Endothelial cell of hepatic sinusoid (primary cell): Measurements from ENCODE around the gene NCK1.

ENCODE experiments used
- in situ Hi-C: cut with HindIII; loops from 2 replicates; pipeline ENCODE4 v1.10.0; 2017; ENCODE audit warnings: low sequenced_read_pairs

Gene NCK1

DNA sequence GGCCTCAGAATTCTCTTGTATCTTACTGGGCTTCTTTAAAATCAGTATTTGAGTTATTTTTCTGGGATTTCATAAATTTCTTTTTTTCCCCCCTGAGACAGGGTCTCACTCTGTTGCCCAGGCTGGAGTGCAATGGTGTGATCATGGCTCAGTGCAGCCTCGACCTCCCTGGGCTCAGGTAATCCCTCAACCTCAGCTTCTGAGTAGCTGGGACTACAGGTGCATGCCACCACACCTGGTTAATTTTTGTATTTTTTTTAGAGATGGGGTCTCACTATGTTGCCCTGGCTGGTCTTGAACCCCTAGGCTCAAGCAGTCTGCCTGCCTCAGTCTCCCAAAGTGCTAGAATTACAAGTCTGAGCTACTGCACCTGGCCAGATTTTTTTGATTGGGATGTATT, 43.5 kb downstream of the NCK1 start:
- in situ Hi-C loops: no loop called here

DNA sequence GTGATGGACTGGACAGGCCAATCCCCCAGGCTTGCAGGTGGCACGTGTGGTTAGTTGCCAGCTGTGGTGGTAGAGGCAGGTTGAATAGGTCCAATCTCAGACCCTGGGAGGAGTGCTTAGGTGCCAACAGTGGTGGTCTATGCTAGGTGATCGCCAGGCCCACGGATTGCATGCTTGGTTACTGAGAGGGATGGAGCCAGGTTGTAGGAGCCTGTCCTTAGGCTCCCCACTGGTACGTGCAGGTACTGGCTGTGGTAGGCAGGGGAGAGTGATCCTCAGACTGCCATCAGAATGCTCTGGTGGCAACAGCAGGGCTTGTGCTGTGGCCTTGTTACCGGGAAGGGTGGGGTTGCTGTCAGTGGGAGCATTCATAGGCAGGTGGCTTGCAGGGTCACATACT, 44.7 kb downstream of the NCK1 start:
- in situ Hi-C loops: no loop called here

DNA sequence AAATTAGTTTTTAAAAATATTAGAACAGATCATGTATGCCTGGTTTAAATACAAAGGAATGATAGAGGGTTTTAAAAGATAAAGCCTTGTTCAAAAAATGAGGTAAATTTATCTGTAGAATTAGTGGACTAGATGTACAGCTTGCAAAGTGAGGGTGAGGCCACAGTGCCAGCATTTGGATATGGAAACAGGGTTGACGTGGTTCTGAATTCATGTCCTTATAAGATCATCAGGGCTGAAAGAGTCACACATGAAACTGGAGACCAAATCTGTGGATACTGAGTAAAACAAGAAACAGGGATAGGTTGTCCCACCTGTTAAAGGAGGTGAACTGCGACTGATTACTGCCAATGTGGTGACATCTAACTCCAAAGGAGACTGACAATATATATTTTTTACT, 46.3 kb downstream of the NCK1 start:
- in situ Hi-C loops: no loop called here

DNA sequence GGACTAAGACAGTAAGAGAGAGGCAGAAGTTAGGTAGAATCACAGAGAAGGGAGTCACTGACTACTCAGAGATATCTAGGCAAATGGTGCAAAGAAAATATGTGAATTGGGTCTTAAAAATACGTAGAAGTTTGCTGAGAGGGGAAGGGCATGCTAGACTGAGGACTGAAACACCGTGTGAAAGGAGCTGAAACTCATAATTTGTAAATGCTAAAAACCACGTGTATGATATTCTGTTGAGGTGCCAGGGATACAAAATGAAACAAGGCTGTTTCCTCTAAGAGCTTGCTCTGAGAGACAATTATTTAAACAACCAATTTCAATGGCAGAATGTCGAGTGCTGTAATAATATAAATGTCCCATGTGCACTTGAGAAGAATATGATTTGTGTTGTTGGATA, 47.2 kb downstream of the NCK1 start:
- in situ Hi-C loops: no loop called here

DNA sequence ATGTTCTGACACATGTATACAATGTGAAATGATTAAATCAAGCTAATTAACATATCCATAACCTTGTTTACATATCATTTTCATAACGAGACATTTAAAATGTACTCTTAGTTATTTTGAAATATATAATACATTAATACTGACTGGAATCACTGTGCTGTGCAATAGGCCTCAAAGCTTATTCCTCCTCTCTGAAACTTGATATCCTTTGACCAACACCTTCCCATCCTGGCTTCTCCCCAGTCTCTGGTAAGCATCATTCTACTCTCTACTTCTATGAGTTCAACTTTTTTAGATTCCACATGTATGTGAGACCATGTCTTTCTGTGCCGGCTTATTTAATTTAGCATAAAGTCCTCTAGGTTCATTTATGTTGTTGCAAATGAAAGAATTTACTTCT, 48.7 kb downstream of the NCK1 start:
- in situ Hi-C loops: loop anchor here (5.0 kb wide), 1 partner anchor 67 kb away; no protein-coding TSS in a partner anchor

DNA sequence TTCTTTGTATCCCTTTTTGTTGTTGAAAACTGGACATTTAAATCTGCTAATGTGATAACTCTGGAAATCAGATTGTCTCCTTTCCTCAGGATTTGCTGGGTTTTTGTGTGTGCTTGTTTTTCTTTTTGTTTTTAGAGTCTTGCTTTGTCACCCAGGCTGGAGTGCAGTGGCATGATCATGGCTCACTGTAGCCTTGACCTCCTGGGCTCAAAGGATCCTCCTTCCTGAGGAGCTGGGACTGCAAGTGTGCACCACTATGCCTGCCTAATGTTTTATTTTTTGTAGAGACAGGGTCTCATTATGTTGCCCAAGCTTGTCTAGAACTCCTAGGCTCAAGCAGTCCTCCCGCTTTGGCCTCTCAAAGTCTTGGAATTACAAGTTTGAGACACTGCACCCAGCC, 51.2 kb downstream of the NCK1 start:
- in situ Hi-C loops: loop anchor here (5.0 kb wide), 1 partner anchor 64 kb away; no protein-coding TSS in a partner anchor

DNA sequence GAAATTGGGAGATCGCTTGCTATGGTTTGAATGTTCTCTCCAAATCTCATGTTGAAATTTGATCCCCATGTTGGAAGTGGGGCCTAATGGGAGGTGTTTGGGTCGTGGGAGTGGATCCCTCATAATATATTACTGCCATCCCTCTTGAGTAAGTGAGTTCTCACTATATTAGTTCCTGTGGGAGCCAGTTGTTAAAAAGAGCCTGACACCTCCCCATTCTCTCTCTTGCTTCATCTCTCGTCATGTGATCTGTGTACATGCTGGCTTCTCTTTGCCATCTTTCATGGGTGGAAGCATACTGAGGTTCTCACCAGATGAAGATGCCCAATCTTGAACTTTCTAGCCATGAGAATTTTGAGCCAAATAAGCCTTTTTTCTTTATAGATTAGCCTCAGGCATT, 52.7 kb downstream of the NCK1 start:
- in situ Hi-C loops: loop anchor here (5.0 kb wide), 1 partner anchor 63 kb away; no protein-coding TSS in a partner anchor

DNA sequence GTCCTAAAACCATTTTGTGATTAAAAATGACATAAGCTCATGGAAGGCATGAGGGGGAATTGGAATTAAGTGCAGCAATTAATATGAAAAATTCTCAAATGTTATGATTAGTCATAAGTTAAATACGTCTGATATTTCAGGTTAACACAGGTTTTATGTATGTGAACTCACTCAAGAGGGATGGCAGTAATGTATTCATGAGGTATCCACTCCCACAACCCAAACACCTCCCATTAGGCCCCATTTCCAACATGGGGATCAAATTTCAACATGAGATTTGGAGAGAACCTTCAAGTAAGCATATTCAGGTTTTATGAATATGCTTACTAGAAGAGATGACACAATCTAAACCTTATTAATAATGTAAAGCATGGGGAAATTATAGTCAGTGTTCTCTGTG, 54.2 kb downstream of the NCK1 start:
- in situ Hi-C loops: no loop called here

DNA sequence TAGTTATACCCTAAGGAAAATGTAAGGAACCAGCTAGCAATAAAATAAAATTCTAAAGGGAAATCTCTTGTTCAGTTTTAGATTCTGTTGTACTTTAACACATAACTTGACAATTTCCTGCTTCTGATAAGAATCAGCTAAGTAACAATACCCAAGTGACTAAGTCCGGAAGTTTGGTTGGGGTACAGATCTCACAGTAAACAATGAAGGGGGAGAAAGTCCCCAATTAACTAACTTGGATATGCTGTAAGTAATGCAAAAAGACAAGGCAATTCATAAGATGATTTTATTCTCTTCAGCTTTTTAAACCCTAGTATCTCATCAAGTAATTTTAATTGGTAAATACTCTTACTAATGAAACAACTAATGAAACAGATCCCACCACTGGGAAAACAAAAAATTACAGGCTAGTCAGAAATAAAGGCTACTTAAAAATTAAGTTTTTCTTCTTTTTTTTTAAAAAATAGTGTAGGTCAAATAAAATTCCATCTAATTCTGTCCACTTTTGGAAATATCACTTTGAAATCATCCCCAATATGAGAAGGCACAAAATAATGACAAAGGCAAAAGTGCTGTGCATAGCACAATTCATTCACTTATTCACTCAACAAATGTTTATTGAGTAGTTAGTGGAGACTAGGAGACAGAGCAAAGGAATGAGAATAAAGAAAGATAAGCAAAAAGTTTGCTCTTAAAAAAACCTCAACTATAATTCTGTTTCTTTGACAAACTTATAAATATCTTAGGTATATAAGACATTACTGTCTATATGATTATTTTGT, 58.0 kb downstream of the NCK1 start:
- in situ Hi-C loops: no loop called here

DNA sequence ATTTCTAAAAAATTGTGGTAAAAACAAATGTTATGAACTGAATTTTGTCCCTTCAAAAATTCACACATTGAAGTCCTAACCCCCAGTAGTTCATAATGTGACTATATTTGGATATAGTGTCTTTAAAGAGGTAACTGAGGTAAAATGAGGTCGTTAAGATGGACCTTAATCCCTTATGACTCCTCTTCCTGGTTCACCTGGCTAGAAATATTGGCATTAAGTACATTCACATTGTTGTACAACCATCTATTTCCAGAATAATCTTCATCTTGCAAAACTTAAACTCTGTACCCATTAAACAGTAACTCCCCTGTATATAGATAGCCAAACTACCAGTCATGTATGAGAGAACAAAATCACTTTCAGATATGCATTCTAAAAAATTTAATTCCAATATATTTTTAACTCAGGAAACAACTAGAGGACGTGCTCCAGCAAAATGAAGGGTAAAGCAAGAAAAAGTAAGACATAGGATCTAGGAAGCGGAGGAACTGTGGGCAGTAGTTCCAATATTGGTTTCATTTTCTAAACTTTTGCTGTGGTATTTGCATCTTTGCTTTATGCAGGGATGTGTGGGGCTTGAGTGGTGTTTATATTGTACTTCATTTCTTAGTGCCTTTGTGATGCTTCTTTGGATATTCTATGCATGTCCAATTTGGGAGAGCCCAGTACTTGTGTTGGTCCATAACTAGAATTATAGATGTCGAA, 59.0 kb downstream of the NCK1 start:
- in situ Hi-C loops: no loop called here

DNA sequence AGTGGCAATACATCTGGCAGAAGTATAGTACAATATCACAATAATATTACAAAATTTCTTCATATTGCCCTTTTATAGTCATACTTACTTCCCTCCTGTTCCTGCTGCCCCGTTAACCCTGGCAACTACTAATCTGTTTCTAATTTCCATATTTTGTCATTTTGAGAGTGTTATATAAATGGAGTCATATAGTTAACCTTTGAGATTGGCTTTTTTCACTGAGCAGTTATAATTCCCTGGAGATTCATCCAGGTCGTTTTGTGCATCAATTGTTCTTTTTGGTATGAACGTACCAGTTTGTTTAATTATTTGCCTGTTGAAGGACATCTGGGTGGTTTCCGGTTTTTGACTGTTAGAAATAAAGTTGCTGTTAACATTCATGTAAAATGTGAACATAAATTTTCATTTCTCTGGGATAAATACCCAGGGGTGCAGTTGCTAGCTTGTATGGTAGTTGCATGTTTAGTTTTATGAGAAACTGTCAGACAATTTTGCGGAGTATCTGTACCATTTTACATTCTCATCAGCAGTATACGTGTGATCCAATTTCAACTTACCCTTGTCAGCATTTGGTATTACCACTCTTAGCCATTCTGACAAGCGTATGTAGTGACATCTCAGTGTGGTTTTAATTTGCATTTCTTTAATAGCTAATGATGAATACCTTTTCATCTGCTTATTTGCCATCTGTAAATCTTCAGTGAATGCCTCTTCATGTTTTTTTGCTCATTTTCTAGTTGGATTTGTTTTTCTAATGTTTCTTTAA, 63.6 kb downstream of the NCK1 start:
- in situ Hi-C loops: no loop called here

DNA sequence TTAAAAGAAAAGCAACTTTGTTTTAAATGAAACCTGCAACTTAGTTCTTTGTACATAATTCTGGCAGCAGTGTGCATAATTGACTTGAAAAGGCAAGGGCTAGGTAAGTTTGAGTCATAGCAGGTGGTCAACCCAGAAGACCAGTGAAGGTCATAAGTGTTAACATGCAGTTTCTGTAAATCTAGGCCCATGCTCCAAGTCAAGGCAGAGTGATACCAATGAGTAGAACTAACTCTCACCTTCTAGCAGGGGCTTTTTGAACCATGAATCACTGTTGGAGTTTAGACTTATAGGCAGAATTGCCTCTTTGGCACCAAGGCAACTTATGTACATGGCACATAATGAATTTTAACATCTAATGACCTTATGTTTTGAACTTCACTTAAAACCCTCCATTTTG, 66.2 kb downstream of the NCK1 start:
- in situ Hi-C loops: no loop called here

DNA sequence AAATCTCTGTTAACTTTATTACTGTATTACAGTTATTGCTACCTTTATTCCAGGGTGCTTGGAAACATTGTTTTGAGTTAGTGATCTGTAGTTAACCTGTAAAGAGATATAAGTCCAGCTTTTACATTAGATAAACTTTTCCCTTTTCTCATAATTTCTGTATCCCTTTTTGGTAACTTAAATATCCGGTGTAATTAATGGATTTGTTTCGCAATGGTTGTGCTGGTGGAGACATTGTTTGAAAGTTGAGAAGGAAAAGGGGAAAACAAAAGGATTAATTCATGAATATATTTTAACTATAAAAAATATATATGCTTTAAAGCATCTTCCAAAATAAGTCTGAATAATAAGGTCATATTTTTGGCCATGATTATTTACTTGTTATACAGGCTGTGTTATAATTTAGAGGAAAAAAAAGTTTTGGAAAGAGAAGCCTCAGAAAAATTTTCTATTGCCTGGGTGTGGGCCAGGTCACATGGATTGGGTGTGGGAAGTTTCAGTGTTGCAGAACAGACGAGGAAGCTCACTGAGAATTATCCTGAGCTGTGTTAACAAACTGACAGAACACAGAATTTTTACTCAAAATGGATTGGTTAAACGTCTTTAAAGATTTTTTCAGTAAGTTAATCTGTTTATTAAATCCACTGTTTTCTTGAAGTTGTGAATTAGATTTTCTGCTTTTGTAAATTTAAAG, 68.1 kb downstream of the NCK1 start:
- in situ Hi-C loops: no loop called here

DNA sequence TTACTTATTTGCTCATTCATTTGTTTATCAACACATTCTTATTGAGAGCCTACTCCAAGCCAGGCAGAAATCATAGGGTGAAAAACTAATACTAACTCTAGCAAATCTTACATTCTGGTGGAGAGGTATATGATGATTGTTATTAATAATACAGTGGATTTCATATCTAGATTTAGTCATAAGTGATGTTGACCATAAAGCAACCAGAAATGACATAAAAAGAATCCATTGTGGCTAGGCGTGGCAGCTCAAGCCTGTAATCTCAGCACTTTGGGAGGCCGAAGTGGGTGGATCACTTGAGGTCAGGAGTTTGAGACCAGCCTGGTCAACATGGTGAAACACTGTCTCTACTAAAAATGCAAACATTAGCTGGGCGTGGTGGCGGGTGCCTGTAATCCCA, 69.6 kb downstream of the NCK1 start:
- in situ Hi-C loops: no loop called here

DNA sequence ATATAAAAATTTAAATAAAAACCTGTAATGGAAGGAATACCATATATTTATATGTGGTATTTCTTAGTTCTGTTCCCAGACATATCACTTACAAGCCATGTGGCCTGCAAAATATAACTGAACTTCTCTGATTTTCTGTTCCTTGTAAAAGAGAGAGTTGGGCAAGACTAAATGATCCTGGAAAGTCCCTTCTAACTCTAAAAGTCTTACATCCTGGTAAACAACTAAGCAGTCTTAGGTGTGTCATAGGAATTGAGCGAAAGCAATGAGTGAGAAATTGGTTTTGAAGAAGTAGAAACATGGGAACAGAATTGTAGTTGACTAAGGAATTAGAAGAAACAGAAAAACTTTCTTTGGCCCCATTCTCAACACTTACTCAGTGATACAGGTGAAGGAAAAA, 70.5 kb downstream of the NCK1 start:
- in situ Hi-C loops: no loop called here

DNA sequence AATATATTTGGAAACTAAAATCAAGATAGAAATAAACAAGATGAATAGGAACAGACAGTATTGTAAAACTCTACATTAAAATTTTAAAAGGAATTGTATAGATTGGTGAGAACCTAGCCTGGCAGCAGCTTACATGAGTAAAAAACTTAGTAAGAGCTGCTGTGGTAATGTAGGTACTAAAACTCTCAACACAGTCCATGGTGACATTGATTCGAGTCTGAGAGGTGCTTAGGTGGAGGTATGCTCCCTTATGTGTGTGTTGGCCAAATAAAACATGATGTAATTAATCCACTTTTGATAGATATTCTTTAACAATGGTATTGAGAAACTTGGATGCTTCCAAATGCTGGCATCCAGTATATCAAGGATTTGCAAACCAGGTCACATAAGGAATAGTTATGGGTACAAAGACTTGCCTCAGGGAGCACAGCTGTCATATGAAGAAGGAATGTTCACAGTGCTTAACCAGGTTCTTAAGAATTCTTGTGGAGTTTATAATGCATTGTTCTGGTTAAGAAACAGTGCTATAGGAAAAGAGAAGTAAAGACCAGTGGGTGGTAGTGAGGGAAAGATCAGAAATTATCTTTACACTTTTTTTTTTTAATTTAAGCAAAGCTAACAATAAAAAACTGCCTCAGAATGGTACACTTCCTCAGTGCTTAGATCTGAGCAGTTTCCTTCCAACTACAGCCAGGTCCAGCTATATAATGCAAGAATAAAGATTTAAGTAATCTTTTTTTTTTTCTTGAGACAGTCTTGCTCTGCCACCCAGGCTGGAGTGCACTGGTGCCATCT, 71.2 kb downstream of the NCK1 start:
- in situ Hi-C loops: no loop called here

DNA sequence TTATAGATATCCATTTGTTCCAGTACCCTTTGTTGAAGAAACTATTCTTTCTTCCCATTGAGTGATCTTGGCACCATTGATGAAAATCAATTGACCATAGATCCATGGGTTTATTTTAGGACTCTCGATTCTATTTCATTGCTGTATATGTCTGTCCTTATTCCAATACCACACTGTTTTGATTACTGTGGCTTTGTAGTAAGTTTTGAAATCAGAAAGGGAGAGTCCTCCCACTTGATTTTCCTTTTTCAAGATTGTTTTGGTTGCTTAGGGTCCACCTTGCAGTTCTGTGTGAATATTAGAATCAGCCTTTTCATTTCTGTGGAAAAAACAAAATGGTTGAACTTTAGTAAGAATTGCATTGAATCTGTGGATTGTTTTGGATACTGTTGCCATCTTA, 75.2 kb downstream of the NCK1 start:
- in situ Hi-C loops: loop anchor here (5.0 kb wide), 3 partner anchors 50 to 105 kb away; partner anchors contain the start of gene NCK1

DNA sequence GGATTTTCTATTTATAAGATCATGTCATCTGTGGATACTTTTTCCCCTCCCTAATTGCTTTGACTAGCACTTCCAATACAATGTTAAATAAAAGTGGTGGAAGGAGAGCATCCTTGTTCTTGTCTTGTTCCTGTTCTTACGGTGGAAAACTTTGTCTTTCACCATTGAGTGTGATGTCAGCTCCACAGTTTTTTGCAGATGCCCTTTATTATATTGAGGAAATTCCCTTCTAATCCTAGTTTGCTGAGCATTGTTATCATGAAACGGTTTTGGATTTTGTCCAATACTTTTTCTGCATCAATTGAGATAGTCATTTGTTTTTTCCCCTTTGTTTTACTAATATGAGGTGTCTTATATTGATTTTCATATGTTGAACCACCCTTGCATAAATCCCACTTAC, 75.8 kb downstream of the NCK1 start:
- in situ Hi-C loops: loop anchor here (5.0 kb wide), 3 partner anchors 51 to 106 kb away; partner anchors contain the start of gene NCK1

DNA sequence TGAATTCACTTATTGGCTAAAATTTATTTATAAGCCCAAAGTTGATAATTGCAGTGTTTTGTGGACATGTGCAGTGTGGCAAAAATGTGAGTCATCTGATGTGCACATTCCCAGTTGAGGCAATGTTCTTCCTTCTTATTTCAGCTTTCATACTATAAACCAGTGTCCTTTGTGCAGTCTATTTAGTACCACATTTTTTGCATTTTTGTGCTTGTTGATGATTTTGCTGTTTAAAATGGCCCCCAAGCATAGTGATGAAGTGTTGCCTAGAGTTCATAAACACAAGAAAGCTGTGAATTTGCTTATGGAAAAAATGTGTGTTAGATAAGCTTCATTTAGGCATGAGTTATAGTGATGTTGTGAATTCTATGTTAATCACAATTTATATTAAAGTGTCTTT, 76.3 kb downstream of the NCK1 start:
- in situ Hi-C loops: loop anchor here (5.0 kb wide), 3 partner anchors 51 to 106 kb away; partner anchors contain the start of gene NCK1

DNA sequence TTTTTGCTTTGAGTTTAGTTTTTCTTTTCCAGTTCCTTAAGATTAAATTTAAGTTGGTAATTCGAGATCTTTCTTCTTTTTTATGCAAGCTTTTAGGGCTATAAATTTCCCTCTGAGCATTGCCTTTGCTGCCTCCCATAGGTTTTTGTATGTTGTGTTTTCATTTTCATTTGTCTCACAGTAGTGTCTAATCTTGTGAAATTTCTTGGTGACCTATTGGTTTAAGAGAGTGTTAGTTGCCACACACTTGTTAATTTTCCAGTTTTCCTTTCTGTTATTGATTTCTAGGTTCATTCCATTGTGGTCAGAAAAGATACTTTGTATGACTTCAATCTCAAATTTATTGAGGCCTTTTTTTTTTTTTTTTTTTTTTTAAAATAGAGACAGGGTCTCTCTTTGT, 77.5 kb downstream of the NCK1 start:
- in situ Hi-C loops: loop anchor here (5.0 kb wide), 3 partner anchors 52 to 107 kb away; partner anchors contain the start of gene NCK1
